ENCODE data around the gene TRABD.

GRCh38 chr22:50238755-50239154 is 53.0 kb downstream of the TRABD start:
- TF ChIP-seq POLR2A (IDR thresholded peaks at IDR 0.05) (no peak), EP300 (IDR thresholded peaks at IDR 0.05) (no peak)
